Measurements from ENCODE around the gene PCP2.

The PCP2 gene

DNA sequence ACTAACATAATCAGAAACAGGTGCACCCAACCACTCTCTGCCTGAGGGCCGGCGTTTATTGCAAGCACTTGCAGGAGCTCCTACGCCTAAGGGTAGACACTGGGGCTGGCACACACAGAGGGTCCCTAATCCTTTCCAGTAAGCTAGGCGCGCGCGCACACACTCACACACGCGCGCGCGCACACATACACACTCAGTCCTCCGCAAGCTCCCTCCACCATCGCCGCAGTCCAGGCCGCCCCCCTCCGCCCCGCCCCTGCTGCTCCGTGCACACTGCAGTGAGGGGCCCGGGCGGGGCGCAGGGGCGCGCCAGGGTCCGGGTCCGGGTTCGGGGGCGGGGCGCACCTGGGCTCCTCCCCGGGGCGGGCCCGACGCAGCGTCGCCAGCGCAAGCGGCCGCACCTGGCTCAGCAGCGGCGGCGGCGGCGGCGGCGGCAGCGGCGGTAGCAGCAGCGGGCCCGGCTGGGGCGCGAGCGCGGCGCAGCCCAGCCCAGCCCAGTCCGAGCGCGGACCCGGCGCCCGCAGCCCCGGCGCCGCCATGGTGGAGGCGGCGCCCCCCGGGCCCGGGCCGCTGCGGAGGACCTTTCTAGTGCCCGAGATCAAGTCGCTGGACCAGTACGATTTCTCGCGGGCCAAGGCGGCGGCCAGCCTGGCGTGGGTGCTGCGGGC lies 37.9 kb downstream of the PCP2 start, which contains the start of gene CAMSAP3:
CAMSAP3 (plus strand) TSS at position 398 of the 668 bp plus-strand sequence; CDS start at position 538, 140 bp downstream.
- H3K4me3 ChIP-seq (ENCODE audit: low read depth, low read length): peak within 1 kb of the TSS; percentile 81
- TF ChIP-seq, protein P1, sequence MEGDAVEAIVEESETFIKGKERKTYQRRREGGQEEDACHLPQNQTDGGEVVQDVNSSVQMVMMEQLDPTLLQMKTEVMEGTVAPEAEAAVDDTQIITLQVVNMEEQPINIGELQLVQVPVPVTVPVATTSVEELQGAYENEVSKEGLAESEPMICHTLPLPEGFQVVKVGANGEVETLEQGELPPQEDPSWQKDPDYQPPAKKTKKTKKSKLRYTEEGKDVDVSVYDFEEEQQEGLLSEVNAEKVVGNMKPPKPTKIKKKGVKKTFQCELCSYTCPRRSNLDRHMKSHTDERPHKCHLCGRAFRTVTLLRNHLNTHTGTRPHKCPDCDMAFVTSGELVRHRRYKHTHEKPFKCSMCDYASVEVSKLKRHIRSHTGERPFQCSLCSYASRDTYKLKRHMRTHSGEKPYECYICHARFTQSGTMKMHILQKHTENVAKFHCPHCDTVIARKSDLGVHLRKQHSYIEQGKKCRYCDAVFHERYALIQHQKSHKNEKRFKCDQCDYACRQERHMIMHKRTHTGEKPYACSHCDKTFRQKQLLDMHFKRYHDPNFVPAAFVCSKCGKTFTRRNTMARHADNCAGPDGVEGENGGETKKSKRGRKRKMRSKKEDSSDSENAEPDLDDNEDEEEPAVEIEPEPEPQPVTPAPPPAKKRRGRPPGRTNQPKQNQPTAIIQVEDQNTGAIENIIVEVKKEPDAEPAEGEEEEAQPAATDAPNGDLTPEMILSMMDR (IDR thresholded peaks at IDR 0.05; ENCODE audit: control insufficient read depth, extremely low read depth, insufficient read depth): no peak
- peak; percentile 11 for DNase-seq (ENCODE audit: low read depth)

DNA sequence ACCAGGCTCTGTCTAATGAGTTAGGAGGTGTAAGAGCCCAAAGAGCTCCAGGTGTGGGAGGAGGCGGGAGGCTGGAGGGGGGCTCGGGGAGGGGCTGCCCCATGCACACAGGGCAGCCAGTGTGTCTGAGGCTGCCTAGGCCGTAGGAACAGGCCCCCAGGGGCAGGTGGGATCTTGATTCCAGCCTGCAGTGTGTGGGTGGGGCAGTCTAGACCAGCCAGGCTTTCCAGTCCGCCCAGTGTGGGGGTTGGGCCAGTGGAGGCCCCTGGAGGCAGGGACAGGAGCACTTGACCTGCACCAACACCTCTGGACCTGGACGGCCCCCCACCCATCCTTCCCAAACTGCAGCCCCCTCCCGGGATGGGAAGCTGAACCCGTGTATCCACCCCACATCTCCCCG lies 43.3 kb downstream of the PCP2 start:
- H3K4me3 ChIP-seq (ENCODE audit: low read depth, low read length): no peak overlapping the region
- TF ChIP-seq, protein P1 (IDR thresholded peaks at IDR 0.05; ENCODE audit: control insufficient read depth, extremely low read depth, insufficient read depth): no peak
- DNase-seq (ENCODE audit: low read depth): no peak

DNA sequence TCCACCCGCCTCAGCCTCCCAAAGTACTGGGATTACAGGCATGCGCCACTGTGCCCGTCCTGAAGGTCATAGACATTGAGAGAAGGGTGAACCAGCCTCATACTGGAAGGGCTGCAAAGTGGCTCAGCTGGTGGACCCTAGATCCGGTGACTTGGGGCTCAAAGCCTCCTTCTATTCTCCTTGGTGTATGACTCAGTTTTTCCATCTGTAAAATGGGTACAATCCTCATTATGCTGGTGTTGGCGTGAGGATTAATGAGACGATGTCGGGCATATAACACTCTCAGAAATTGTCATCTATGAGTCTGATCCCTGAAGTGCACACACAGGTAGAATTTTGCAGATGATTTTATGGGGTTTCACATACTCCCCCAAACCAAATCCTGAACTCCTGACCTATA lies 43.7 kb downstream of the PCP2 start:
- no peak overlapping the region for H3K4me3 ChIP-seq (ENCODE audit: low read depth, low read length)
- DNase-seq (ENCODE audit: low read depth): no peak
- TF ChIP-seq, protein P1 (IDR thresholded peaks at IDR 0.05; ENCODE audit: control insufficient read depth, extremely low read depth, insufficient read depth): no peak

DNA sequence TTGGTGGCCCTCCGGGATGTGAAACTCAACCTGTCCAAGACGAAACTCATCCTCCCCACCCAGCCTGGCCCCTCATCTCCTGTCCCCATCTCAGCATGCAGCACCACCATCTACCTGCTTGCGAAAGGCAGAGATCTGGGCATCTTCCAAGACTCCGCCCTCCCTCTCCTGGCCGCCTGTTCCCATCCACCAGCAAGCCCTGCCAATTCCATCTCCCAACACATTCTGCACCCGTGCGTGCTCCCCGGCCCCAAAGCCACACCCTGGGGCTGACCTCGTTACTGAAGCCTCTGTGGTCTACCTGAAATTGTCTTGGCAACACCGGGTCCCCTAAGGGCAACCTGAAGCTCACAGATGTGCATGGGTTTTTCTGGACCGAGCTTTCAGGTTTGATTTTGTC lies 51.1 kb downstream of the PCP2 start:
- H3K4me3 ChIP-seq (ENCODE audit: low read depth, low read length): no peak overlapping the region
- DNase-seq (ENCODE audit: low read depth): no peak
- TF ChIP-seq, protein P1 (IDR thresholded peaks at IDR 0.05; ENCODE audit: control insufficient read depth, extremely low read depth, insufficient read depth): no peak

All from LNCaP clone FGC (cell line).